Activated CD4-positive, CD25-positive, alpha-beta regulatory T cell (primary cell): Measurements from ENCODE around the gene UGT3A2.

Experiments
- DNase-seq, 4 experiments: peaks; one replicate each; lab custom pipeline; 2025; lab: John Stamatoyannopoulos, UW

The UGT3A2 gene, protein sequence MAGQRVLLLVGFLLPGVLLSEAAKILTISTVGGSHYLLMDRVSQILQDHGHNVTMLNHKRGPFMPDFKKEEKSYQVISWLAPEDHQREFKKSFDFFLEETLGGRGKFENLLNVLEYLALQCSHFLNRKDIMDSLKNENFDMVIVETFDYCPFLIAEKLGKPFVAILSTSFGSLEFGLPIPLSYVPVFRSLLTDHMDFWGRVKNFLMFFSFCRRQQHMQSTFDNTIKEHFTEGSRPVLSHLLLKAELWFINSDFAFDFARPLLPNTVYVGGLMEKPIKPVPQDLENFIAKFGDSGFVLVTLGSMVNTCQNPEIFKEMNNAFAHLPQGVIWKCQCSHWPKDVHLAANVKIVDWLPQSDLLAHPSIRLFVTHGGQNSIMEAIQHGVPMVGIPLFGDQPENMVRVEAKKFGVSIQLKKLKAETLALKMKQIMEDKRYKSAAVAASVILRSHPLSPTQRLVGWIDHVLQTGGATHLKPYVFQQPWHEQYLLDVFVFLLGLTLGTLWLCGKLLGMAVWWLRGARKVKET

DNA sequence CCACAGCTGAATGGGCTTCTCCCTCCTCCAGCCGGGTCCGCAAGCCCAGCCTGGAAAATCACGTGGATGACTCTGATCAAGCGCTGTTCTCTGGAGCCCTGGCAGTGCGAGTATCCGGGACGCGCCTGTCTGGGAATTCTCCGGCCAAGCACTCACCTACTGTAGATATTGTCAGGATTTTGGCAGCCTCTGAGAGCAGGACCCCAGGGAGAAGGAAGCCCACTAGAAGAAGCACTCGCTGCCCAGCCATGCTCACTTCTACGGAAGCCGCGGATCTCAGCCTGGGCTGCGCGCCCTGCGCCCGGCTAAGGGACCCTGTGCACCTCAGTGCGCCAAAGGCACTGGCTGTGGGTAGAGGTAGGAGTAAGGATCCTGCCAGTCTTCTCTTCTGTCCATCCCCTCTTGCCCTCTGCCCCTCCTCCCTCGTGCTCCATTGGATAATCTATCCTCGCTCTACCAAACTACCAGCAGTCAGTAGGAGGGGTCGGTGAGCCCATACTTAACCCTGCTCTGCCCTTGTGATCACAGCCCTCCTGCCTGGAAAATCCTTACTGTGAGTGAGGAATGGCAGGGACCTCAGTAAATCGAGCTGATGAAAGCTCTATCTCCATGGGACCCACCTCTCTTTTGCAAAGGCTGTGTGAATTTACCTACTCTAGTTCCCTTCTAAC is at the start of gene UGT3A2:
TSS of gene UGT3A2 (minus strand) at position 343 of the 671 bp plus-strand sequence. CDS start at position 250, 93 bp downstream.
- no peak for DNase-seq

DNA sequence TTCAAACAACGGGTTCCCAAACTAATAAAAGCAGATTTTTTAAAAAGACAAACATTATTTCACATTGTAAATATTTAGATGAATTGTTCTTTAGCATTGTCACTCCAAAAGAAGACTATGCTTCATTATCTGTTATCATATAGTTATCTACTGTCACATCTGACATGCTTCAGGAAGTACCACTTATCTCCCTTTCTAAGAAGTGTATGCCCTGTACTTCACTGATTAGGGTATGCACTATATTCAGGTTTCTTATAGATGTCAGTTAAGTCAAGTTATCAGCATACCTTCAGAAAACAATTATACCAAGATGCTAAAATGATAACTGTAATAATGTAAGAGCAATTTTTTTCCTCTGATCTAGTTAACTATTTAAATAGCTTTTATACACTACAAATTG is 44.6 kb upstream of the UGT3A2 start:
- no peak for DNase-seq

DNA sequence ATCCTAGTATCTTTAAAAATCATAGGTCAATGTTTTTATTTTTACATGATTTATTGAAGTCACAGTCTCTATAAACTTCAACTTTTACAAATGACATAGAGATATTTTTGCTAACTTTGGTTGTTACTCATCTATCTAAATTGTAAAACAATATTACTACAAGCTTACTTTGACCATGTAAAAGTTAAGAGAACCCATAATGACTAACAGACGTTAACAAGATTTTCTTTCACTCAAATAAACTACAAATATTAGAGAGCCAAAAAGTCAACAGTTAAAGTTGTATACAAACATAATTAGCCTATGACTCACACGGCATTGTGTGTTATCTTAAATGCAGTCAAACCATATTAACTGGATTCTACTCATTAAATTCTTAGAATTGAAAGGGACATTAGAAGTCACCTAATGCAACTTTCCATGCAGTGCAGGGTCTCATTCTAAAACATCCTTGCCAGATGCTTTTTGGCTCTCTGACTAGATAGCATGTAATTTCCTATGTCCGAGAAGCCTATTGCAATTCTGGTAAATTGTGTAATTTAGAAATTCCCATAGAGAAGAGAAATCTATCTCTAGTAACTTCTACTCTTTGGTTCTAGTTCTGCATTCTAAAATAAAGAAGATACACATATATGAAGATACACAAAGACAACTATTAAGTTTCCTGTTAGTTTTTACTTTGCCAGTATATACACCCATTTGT is 42.2 kb upstream of the UGT3A2 start:
- DNase-seq = no peak

DNA sequence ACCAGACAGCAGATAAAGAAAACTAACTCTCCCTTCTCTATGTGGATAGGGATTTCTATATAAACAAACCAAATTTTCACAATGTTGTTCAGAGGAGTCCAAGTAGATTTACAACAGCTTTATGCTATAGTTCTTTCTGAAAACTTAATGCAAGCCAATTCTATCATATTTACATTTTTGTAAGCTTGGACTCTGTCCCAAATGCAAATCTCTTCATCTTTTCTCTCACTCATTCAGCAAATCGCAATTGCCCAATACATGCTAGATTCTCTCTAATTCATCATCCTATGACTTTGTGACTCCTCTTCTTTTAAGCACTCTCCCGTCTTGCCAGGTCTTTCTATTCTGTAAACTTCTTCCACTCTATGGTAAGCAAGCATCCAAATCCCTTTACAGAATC is 39.1 kb upstream of the UGT3A2 start:
- no peak for DNase-seq

DNA sequence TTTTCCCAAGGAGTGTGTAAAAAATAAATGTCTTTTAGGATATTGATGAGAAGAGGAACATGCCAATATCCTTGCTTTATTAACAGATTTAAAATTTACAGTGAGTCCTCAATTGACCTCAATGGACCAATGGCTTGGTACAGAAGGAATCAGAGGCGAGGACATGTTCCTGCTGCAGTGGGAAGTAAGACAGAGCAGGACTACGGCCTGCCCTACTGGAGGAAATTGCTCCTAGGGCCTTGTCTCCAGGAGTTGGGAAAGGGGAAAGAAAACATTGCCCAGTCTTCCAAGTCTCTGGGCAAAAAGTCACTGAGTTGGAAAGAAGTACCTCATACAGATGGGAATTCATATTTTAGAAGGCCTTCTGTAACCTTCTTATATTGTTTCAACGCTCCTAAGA is 33.1 kb upstream of the UGT3A2 start:
- DNase-seq = no peak

DNA sequence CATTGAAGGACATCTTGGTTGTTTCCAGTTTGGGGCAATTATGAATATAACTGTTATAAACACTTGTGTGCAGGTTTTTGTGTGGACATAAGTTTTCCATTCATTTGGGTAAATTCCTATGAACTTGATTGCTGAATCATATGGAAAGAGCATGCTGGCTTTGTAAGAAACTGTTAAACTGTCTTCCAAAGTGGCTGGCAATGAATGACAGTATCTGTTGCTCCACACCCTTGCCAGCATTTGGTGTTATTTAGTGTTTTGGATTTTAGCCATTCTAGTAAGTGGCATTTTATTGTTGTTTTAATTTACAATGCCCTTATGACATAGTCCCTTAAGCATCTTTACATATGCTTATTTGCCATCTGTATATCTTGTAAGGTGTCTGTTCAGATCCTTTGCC is 29.8 kb upstream of the UGT3A2 start:
- DNase-seq = no peak

DNA sequence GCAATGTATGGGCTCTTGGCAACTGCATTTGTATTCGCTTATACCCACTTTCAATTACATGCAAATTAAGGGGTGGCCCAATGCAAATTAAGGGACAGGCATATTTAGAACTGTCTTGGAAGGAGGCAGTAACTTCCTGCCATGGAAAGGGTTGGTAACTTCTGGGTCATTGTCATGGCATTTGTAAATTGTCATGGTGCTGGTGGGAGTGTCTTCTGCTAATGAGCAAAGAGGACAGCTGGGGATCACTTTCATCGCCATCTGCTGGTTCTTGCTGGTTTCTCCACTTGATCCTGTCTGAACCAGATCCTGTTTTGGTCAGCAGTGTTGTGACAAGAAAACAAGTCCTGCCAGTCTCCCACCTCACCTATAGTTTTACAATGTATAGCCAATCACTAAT is 23.3 kb upstream of the UGT3A2 start:
- DNase-seq = no peak

DNA sequence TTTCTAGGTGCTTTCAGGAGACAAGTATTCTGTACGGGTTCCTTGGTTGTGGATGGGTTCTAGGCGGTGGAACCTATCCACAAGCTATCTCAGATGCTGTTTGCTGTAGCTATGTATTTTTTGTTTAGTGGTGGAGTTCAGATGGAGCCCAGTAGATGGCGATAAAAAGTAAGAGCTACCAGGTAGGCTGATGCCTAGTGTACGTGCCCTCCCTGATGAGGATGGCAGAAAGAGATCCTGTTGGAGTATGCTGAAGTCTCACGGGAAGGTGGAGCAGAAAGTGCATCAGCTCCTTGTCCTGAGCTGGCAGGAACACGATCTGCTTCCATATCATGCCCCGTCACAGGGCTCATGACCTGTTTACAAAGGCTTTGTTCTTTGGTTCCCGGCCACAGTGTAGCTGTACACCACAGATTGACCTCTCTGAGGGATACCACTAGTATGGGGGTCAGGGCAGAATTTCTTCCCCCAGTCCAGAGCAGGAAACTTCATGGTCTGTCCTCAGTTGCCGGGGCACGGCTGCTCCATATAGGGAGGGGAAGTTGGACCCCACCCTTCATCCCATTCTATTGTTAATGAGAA is 12.6 kb upstream of the UGT3A2 start:
- no peak for DNase-seq

DNA sequence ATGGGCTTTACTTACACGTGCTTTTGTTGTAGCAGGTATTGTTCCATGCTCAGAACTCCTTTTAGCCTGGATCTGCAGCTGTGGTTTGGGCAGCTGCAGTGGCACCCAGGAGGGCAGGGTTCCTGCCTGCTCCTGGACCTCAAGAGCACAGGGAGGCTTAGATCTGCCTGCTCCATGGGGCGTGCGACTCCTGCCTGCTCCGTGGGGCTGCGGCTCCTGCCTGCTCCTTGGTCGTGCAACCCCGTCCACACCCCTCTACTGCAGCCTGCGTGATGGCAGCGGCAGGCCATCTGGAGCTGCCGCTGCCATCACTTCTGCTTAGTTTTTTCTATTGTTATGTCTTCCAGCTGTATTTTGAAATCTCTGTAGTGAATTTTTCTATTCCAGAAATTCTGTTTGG is 11.7 kb upstream of the UGT3A2 start:
- no peak for DNase-seq

DNA sequence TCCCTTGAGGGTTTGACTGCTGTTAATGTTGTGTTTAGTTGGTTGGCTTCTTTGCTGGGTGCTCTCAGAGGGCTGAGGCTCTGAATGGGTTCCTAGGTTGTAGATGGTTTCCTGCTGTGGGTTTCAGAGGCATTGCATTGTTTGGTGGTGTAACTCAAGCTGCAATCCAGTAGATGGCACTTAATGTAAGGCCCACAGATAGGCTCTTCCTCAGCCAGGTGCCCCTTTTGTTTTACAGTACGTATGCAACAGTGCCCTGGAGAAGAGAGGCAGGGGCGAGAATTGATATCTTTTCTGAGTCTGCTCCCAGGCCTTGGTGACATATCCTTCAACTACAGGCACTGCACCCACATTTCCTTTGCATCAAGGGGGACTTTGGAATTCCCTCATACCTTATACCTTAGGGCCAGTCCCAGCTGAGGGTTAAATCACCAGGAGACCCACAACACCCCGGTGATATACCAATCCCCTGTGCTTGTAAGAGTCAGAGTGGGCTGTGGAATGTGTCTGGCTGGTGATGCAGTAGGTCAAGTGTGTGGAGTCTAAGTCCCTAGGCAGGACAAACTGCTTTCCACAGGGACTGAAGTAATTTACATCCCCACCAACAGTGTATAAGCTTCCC is 7.0 kb upstream of the UGT3A2 start:
- DNase-seq = no peak

DNA sequence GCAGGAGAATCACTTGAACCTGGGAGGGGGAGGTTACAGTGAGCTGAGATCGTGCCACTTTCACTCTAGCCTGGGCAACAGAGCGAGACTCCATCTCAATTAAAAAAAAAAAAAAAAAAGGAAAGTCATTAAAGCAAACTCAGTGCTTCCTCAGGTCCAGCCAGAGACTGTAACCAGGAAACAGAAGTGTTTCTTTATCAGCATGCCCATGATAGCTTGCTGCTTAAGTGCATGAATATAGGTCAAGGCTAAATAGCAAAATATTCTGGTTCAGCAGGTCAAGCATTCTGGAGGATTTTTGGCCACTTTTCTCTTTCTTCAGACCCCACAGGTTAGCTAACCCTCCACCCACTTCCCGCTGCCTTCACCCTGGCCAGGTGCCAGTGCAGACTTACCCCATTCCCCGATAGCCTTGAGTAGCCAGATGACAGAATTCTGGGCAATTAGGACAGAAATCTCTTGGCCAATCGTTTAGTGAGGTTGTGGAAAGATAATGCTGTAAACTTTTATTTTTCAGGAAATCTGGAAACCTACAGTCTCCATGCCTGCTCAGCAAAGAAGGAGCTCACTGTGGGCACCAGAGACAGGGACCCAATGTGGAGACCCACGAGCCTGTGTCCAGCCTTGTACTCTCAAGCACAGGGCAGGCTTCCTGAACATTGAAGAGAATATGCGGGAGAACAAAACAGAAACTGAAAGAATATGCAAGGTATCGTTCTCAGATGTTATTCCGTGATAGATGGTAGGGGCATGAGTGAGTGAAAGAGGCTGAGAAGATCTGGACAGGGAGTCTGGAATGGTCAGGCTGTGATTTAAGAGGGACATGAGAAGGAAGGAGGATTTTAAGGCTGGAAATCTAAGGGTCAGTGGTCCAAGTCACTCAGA is 4.2 kb upstream of the UGT3A2 start:
- no peak for DNase-seq

DNA sequence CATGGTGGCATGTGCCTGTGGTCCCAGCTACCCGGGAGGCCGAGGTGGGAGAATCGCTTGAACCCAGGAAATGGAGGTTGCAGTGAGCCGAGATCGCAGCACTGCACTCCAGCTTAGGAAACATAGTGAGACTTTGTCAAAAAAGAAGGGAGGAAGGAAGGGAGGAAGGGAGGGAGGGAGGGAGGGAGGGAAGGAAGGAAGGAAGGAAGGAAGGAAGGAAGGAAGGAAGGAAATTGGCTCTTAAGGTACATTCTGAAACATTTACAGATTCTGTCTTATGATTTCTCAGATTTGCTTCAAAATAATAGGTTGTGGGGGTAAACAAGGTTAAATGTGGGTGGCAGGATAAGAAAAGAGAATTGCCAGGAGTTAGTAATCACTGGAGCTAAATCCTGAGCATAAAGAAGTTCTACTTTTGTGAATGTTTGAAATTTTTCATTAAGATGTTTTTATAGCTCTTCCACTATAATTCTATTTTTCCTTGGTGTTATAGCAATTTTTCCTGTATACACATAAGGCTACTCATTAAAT is 2.1 kb upstream of the UGT3A2 start:
- DNase-seq = no peak

DNA sequence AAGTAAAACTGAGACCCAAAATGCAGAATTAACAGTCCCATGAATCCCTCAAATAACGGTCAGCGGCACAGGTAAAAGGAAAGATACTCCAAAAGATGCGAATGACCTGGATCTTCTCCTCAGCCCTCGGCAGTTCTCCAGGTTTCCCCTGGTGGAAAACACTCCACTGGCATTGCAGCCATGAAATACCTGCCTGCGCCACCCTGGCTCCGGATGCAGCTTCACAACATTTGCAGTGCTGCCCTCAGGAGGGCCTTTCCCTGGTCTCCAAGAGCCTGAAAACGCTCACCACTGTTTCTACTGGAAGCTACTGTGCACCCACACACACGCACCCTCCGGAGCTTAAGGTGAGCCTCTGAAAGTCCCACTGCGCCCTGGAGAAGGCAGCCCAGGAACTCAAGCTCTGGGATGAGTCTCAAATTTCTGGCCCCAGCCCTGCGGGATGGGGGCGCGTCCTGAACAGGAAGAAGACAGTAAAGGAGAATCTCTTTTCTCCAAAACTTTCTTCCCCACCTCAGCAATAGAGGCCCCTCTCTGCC is 612 bp downstream of the UGT3A2 start:
- no peak for DNase-seq

DNA sequence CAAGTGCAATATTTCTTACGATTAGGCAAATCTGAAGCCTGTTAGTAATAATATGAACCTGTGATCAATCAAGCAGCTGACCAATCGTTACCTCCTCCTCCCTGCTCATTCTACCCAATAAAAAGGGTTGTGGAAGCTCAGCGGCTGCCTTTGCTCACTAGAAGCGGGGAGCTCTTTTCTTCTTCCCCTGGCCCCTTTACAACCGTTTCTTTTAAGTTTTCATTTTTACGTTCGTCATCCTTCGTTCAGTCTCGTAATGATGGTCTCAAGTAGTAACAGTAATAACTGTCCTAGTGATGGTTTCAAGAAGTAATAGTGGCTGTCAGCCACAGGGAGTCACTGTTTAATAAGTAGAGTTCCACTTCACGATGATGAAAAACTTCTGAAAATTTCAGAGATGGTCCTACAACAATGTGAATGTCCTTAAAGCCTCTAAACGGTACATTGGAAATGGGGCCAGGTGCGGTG is 6.2 kb downstream of the UGT3A2 start:
- no peak for DNase-seq

DNA sequence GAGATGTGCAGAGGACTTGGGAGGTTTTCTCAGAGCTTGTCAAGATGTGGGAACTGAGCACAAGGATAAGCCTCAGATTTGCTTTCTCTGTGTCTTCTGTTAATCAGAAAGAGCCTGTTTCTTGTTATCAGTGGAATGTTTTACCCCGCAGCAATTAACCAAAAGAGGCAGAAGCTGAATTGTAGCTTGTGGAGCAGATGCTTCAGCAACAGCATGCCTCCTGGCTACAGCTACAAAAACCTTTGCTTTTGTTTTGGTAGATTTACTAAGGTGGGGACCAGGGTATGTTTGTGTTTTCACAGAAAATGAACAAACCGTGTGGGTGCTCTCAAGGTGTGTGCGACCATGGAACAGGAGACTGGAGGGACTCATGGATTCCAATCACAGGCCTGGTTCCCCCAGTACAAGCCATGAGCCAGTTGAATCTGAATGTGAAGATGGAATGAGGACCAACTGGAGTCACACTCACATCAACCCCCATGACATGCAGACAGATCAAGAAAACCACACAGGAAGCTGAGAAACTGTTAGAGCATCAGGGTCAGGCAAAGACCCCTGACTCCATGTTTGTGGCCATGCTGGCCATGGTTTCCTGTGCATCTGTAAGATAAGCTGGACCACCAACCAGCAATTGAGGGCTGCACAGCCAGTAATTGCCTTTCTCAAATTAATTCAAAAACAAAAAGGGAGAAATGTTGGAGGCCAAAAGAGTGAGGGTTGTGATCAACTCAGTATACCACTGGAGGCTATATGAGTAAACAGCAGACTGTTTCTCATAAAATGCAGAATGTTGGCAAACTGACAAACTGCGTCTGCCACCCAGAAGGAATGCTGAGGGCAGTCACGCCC is 6.9 kb downstream of the UGT3A2 start:
- DNase-seq = no peak

DNA sequence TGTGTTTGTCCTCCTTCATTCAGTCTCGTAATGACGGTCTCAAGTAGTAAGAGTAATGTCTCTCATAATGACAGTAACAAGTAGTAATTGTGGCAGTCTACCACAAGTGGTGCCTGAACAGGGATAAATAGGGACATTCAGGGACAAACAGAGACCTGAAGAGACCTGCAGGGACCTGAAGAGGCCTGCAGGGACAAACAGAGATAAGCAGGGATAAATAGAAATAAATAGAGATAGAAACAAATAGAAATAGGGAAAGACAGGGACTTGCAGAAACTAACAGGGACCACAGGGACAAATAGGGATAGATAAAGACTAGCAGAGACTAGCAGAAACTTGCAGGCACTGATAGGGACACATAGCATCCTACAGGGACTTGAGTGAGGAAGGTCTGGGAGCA is 7.9 kb downstream of the UGT3A2 start:
- no peak for DNase-seq

DNA sequence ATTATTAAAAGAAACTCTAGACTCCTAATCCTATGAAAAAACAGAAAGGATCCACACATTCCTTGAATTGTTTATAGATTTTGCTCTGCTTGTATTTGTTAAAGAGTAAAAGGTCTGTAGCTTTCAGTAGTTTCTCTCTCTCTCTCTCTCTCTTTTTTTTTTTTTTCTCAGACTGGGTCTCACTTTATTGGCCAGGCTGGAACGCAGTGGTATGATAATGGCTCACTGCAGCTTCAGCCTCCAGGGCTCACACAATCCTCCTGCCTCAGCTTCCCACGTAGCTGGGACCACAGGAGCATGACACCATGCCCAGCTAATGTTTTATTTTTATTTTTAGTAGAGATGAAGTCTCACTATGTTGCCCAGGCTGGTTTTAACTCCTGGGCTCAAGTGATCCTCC is 9.3 kb downstream of the UGT3A2 start:
- DNase-seq = no peak

DNA sequence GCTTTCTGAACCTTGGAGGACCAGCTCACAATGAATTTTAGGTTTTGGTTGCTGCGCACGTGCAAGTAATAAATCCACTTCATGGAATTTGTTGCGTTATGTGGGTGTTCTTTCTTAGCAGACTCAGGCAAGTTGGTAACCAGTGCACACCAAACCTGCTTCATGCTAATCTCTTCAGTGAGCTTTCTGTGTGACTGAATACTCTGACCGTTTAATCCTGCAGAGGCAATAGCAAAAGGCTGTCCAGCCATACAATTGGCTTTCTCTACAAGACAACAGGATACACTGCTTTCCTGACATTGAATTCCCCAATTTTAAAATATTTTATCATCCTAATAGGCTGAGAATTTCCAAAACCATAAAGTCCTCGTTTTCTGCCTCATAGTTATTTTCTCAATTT is 10.3 kb downstream of the UGT3A2 start:
- DNase-seq = no peak

DNA sequence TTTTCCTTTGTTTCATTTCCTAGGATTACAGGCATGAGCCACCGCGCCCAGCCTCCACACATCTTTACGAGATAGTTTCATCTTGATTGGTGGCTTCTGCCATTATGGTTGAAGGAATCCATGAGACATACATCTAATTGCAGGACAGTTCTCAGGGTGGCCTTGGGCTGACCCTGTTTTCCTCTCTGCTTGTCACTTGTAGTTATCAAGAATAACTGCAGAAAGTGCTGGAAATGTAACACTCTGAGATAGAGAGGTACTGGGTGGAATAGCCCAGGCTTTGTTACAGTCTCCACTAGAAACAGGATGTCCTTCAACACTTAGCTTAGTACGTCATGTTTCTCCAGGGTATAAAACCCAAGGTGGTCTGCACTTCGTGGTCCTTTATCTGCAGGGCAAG is 10.7 kb downstream of the UGT3A2 start:
- no peak for DNase-seq
